Type B pancreatic cell (in vitro differentiated cells): ENCODE results near the gene KRTCAP3. TPM values are rescaled to one million over a fixed set of nuclear protein-coding genes. Genes with fewer than 3 reads are reported as not detected.
A peak's percentile ranks its signal among the peaks of the same experiment; 100 is the strongest.

Experiments
- DNase-seq: peaks from one replicate; pipeline ENCODE4 v3.0.0; 2021; ENCODE audit warnings: mixed read lengths; ENCODE audit not compliant: unreplicated experiment; ENCODE audit errors: extremely low spot score
- H3K27ac Mint-ChIP-seq: 2 replicates; pipeline ENCODE4 v1.8.0; 2021; ENCODE audit warnings: mild to moderate bottlenecking, mixed read lengths
- H3K27me3 Mint-ChIP-seq: 2 replicates; pipeline ENCODE4 v1.8.0; 2021; ENCODE audit warnings: mixed read lengths
- H3K36me3 Mint-ChIP-seq: 2 replicates; pipeline ENCODE4 v1.8.0; 2021; ENCODE audit warnings: mixed read lengths
- H3K4me1 Mint-ChIP-seq: one replicate; pipeline ENCODE4 v1.8.0; 2021; ENCODE audit warnings: mixed read lengths; ENCODE audit not compliant: unreplicated experiment
- H3K4me3 Mint-ChIP-seq: 2 replicates; pipeline ENCODE4 v1.8.0; 2021; ENCODE audit warnings: mild to moderate bottlenecking, mixed read lengths
- H3K9me3 Mint-ChIP-seq: 2 replicates; pipeline ENCODE4 v1.8.0; 2021; ENCODE audit warnings: mixed read lengths
- long read RNA-seq: library from polyadenylated mRNA; unstranded; transcript quantifications from one replicate; pipeline ENCODE4 v2.0.0, GENCODE V29; 2020
- total RNA-seq: library from RNA; stranded (reverse); gene quantifications from 2 replicates; pipeline ENCODE4 v1.2.1, GENCODE V29; 2021; ENCODE audit warnings: low replicate concordance
- TF ChIP-seq, protein P1 (sequence below): fragments of 200-600 bp; sonication (generic); conservative IDR thresholded peaks from 2 replicates; pipeline ENCODE4 v1.5.0; 2021; ENCODE audit warnings: antibody characterized with exemption, mild to moderate bottlenecking

Gene KRTCAP3, protein sequence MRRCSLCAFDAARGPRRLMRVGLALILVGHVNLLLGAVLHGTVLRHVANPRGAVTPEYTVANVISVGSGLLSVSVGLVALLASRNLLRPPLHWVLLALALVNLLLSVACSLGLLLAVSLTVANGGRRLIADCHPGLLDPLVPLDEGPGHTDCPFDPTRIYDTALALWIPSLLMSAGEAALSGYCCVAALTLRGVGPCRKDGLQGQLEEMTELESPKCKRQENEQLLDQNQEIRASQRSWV
- total RNA-seq = 12.4 and 23.9 TPM in 2 replicates
- long read RNA-seq, partial matches to known transcripts = 1 of 4 reads
- long read RNA-seq, other reads (novel, unspliced or antisense) = 3 of 4 reads

DNA sequence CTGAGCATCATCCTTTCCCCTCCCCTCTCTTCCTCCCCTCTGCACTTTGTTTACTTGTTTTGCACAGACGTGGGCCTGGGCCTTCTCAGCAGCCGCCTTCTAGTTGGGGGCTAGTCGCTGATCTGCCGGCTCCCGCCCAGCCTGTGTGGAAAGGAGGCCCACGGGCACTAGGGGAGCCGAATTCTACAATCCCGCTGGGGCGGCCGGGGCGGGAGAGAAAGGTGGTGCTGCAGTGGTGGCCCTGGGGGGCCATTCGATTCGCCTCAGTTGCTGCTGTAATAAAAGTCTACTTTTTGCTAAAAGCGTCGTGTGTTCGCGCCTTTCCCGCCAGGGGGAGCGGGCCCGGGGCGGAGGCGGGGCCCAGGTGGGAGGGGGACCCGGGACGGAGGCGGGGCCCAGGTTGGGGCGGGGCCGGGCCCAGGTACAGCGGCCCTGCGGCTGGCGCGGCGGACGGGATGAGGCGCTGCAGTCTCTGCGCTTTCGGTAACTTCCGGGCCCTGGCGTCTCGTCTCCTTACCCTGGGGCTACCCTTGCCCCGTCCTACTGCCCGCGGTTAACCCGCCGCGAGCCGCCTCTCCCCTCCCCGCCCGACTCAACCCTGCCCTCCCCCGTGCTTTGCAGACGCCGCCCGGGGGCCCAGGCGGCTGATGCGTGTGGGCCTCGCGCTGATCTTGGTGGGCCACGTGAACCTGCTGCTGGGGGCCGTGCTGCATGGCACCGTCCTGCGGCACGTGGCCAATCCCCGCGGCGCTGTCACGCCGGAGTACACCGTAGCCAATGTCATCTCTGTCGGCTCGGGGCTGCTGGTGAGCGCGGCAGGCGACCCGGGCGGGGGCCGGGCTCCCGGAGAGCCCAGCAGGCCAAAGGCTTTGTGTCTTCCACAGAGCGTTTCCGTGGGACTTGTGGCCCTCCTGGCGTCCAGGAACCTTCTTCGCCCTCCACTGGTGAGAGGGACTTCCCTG lies at the start of gene KRTCAP3:
Gene KRTCAP3, plus strand, starts transcription at position 424 of the 962 bp plus-strand sequence. Its CDS starts 32 bp downstream, at position 456.
- Mint-ChIP-seq H3K27me3 (no peaks in the 10 kb centered on the region), H3K9me3 (no peaks in the 10 kb centered on the region), H3K27ac (peak within 1 kb of the TSS; percentile 34), H3K36me3 (peaks cover 39% of the 10 kb centered on the region), H3K4me3 (peak within 1 kb of the TSS; percentile 44), H3K4me1 (peaks cover 5% of the 10 kb centered on the region)
- peak; percentile 74 for DNase-seq
- TF ChIP-seq, protein P1, sequence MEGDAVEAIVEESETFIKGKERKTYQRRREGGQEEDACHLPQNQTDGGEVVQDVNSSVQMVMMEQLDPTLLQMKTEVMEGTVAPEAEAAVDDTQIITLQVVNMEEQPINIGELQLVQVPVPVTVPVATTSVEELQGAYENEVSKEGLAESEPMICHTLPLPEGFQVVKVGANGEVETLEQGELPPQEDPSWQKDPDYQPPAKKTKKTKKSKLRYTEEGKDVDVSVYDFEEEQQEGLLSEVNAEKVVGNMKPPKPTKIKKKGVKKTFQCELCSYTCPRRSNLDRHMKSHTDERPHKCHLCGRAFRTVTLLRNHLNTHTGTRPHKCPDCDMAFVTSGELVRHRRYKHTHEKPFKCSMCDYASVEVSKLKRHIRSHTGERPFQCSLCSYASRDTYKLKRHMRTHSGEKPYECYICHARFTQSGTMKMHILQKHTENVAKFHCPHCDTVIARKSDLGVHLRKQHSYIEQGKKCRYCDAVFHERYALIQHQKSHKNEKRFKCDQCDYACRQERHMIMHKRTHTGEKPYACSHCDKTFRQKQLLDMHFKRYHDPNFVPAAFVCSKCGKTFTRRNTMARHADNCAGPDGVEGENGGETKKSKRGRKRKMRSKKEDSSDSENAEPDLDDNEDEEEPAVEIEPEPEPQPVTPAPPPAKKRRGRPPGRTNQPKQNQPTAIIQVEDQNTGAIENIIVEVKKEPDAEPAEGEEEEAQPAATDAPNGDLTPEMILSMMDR = peak; percentile 53

DNA sequence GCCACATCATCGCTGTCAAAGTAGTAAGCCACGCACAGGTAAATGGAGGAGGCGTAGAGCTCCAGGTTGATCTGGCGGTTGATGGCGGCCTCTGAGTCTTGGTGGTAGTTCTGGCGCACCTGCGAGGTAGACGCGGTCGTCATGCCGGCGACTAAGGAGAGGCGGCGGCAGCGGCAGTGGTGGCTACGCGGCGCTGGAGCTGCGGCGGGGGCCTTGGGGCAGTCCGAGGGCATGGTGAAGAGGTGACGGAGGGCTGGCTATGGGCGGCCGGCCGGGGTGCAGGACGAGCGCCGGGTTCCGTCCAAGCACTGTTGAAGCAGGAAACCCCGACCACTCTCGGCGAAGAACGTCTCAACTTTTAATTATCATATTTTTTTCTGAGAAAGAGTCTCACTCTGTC lies 49.0 kb upstream of the KRTCAP3 start:
- no peaks in the 10 kb centered on the region for H3K27me3 Mint-ChIP-seq
- H3K36me3 Mint-ChIP-seq = peaks cover 15% of the 10 kb centered on the region
- TF ChIP-seq, protein P1 = no peak
- no peaks in the 10 kb centered on the region for H3K9me3 Mint-ChIP-seq
- no peak overlapping the region for H3K4me3 Mint-ChIP-seq
- DNase-seq = no peak
- no peak overlapping the region for H3K27ac Mint-ChIP-seq
- H3K4me1 Mint-ChIP-seq = no peaks in the 10 kb centered on the region

- TF ChIP-seq, protein P1 = no peak
- peaks cover 4% of the 10 kb centered on the region for H3K4me1 Mint-ChIP-seq
- H3K4me3 Mint-ChIP-seq = no peak overlapping the region
- H3K9me3 Mint-ChIP-seq = no peaks in the 10 kb centered on the region
- DNase-seq = no peak
- no peak overlapping the region for H3K27ac Mint-ChIP-seq
- no peaks in the 10 kb centered on the region for H3K27me3 Mint-ChIP-seq
- H3K36me3 Mint-ChIP-seq = peaks cover 8% of the 10 kb centered on the region
These were observed 43.2 kb upstream of the KRTCAP3 start for GRCh38 chr2:27398962-27399361.

- H3K36me3 Mint-ChIP-seq = peaks cover 8% of the 10 kb centered on the region
- H3K4me1 Mint-ChIP-seq = peaks cover 4% of the 10 kb centered on the region
- H3K9me3 Mint-ChIP-seq = no peaks in the 10 kb centered on the region
- H3K27ac Mint-ChIP-seq = no peak overlapping the region
- DNase-seq = no peak
- H3K27me3 Mint-ChIP-seq = no peaks in the 10 kb centered on the region
- TF ChIP-seq, protein P1 = no peak
- H3K4me3 Mint-ChIP-seq = no peak overlapping the region
These were observed 41.6 kb upstream of the KRTCAP3 start for GRCh38 chr2:27400348-27401135.
